NCI-H82 treated with DMSO at 0.1 percent for 48 hours (cell line): Measurements from ENCODE around the gene EFS.

Experiments
- DNase-seq: peaks from one replicate; lab custom pipeline; 2025; ENCODE audit not compliant: unreplicated experiment; lab: John Stamatoyannopoulos, UW

Gene EFS, protein sequence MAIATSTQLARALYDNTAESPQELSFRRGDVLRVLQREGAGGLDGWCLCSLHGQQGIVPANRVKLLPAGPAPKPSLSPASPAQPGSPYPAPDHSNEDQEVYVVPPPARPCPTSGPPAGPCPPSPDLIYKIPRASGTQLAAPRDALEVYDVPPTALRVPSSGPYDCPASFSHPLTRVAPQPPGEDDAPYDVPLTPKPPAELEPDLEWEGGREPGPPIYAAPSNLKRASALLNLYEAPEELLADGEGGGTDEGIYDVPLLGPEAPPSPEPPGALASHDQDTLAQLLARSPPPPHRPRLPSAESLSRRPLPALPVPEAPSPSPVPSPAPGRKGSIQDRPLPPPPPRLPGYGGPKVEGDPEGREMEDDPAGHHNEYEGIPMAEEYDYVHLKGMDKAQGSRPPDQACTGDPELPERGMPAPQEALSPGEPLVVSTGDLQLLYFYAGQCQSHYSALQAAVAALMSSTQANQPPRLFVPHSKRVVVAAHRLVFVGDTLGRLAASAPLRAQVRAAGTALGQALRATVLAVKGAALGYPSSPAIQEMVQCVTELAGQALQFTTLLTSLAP

DNA sequence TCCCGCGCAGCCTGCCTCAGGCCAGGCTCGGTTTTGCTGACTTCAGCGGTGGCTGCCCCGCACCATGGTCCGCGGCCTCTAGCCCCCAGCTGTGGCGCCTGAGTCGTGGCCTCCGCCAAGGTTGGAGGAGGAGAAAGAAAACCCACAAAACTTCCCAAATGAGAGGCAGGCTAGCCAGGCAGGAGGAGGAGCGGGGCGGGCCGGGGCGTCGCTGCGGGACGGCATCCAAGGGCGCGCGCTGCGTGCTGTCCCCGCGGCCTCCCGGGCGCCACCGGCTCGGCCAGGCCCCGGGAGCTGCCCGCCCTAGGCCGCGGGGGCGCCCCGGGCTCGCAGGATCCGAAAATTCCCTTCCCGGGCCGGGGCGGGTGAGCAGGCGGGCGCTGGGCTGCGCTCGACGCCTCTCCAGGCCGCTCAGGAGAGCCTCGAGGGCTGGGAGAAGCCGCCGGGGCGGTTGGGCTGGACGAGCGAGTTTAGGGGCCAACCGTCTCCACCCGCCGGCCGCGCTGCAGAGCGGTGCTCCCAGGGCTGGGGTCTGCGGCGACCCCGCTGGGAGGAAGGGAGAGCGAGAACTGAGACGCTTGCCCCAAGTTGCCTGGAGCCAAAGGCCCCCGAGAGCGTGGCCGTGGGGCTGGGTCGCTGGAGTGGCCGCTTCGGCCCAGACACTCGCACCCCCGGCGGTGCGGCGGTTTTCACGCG lies at the start of gene EFS:
Gene EFS, minus strand, starts transcription at position 137 of the 696 bp plus-strand sequence. CDS start 147 bp downstream, outside the sequence.
- no peak for DNase-seq

- DNase-seq = no peak
Observed at GRCh38 chr14:23414254-23414653, 49.3 kb upstream of the EFS start.

GRCh38 chr14:23413681-23414080 lies 48.7 kb upstream of the EFS start:
- no peak for DNase-seq

GRCh38 chr14:23411563-23412525 lies 46.9 kb upstream of the EFS start:
- DNase-seq = no peak

DNA sequence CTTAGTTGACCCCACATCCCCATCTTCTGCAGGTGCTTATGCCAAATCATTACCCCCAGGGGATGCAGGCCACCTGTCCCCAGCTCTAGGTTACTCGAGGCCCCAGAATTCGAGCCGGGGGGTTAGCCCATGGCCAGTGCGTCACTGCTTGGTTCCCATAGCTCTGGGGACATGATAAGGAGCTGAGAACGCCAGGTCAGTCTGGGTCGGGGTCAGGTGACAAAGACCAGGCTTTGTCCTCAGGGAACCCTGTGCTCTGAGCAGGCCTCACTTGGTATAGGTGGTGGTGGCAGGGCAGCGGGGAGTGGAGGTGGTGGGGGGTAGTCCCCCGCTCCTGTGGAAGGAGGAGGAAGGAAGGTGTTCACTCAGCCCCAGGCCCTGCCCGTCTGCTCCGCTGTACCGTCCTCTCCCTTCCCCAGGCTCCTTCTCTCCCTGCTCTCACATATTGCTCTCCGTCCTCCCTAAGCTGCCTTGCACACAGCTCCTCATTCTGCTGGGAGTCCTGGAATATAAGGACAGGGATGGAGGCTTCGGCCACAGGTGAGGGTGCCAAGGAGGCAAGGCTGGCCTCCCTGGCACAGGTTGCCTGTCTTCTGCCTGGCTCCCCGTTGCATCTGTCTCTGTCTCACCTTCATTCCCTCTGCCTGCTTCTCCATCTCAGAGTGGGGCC lies 45.1 kb upstream of the EFS start:
- DNase-seq = no peak

DNA sequence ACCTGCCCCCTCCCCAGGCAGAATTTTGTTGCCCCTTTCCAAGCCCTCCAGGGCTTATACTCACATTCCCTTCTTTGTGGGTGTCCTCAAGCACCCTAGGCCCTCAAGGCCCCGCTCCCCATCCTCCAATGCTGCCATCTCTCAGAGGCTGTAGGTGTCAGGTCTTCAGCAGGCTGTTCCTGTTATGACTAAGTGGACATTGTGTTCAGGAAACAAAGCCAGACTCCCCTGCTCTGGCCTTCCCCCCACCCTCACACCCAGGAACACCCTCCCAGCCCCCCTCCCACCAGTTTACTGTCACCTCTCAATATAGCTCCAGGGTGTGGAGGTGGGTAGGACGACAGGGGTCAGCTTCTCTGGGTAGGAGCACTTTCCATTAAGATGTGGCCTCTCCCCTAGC lies 44.5 kb upstream of the EFS start:
- DNase-seq = no peak

DNA sequence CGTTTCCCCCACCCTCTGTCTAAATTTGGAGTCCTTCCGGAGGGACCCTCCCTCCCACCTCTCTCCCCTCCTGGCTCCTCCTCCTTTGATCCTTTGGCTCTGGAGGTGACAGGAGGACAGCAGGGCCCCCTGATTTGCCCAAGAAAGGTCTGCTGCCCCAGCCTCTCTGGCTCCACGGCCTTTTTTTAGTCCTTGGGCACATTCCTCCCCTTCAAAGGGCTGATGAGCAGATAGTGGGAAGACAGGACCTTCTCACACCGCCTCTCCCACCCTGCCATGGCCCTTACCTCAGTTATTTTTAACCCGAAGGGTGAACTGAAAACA lies 43.3 kb upstream of the EFS start:
- no peak for DNase-seq

DNA sequence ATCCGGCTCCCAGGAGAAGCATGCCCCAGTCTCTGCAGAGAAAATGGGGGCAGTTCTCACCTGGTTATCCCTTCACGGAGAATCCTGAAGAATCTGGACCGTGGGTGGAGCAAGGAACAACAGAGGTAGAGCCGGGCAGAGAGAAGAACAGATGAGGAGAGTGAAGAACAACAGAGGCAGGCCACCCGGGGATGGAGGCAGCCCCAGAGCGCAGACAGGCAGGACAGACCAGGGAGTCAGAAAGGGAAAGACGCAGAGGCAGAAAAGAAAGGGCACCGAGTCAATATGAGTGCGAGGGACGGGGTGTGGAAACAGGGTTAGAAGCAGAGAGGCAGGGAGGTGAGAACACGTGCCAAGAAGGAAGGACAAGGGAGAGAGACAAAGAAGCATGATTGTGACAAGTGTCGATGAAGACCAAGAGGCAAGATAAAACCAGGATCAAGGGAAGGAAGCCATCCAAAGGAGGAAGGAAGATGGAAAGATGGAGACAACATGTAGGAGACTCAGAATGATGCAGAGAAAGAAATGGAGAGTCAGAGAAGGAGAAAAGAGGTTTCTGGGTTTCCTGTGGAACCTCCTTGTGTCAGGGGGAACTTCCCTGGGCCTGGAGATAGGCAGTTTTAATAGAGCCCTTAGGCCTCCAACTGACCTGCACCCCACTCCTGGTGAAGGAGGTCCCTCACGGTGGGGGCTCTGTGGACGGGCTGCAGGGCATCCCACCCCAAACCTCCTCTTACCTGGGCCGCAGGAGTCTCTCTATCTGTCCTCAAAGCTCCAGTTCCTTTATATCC lies 42.7 kb upstream of the EFS start, which contains the start of gene MYH6:
Gene MYH6, minus strand, starts transcription at position 758 of the 791 bp plus-strand sequence. CDS start 1,050 bp downstream, outside the sequence.
- no peak for DNase-seq

GRCh38 chr14:23406725-23407355 lies 41.9 kb upstream of the EFS start:
- DNase-seq = no peak

- DNase-seq = no peak
Observed at GRCh38 chr14:23406244-23406643, 41.3 kb upstream of the EFS start.

DNA sequence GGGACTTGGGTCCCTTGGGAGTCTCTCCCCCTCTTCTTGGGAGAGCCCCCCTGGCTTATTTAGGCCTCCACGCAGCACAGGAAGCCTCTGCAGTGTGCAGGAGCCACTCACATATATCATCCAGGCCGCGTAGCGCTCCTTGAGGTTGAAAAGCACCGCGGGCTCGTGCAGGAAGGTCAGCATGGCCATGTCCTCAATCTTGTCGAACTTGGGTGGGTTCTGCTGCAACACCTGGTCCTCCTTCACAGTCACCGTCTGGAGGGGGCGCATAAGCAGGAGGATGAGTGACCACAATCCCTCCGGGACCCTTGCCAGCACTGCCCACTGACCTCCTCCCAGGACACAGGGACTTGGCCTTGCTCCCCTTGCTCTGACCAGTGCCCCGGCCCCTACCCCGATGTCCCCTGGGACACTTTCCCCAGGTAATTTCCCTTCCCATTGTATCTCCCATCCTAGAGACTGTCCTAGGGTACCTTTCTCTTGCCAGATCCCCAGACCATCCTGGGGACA lies 40.6 kb upstream of the EFS start:
- DNase-seq = no peak

- DNase-seq = no peak
Observed at GRCh38 chr14:23405096-23405495, 40.1 kb upstream of the EFS start.

DNA sequence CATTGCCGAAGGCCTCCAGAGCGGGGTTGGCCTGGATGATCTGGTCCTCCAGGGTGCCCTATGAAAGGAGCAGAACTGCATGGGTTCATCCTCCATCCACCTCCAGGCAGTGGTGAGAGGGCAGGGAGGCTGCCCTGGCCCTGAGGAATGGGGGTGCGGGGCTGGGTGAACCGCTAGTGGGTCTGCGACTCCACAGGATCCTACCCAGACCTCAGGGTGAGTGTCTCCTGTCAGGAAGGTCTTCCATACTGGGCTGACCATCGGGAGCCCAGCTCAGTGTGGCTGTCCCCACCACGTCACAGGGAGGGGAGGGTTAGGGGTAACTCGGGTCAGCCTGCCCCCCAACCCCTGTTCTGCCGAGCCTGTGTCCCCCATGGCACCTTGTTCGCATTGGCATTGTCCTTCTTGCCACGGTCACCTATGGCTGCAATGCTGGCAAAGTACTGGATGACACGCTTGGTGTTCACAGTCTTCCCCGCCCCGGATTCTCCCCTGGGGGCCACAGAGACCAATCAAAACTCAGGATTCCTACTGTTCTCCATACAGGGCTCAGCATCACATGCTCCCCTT lies 39.4 kb upstream of the EFS start:
- DNase-seq = no peak

DNA sequence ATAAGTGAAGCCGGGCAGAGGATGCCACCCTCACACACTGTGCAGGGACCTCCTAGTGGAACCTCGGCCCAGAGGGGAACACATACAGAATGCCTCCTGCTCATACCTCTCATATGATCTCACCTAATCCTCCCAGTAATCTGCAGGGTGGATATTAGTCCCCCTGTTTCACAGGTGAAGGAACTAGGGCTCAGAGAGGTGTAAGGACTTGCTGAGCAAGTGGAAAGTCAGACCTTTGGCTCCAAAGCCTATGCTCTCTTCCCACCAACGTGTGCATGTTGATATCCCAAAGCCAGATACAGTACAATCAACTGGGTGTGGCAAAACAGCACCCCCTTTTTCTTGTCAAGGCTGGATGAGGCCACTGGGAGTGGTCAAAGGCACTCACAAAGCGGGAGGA lies 38.9 kb upstream of the EFS start:
- no peak for DNase-seq

GRCh38 chr14:23403139-23403438 lies 38.1 kb upstream of the EFS start:
- DNase-seq = no peak

- no peak for DNase-seq
Observed at GRCh38 chr14:23402296-23403138, 37.5 kb upstream of the EFS start.

DNA sequence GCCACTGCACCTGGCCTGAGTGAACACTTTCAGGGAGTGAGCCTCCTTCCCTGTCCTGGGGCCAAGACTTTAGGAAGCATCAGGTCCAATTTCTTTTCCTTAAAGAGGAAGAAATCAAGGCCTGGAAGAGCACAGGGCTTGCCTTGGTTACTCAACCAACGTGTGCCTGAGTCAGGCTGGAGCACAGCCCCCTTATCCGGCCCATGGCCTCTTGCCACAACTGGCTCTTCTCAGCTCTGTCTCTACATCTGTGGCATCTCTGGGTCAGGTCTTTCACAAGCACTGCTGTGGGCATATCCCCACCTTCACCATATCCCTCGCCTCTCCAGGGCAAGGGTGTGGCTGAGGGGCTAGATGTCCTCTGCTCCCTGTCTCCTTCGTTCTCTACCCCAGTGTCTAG lies 36.3 kb upstream of the EFS start:
- no peak for DNase-seq
